Peyer's patch (tissue), 4 donors: ENCODE results near the gene OCIAD2. TPM values are rescaled to one million over a fixed set of nuclear protein-coding genes. Genes with fewer than 3 reads are reported as not detected.

ENCODE experiments used
- DNase-seq, 3 donors: peaks; one replicate each; pipeline ENCODE4 v3.0.0-alpha.2; 2017 to 2019
- H3K27ac ChIP-seq, 4 donors: fragments of 200-600 bp; sonication (generic); one replicate each; pipeline ENCODE4 v1.5.1; 2016 to 2019
- H3K27me3 ChIP-seq, 2 donors: fragments of 200-600 bp; sonication (generic); one replicate each; pipeline ENCODE4 v1.5.1; 2019
- H3K36me3 ChIP-seq, 3 donors: fragments of 200-600 bp; sonication (generic); one replicate each; pipeline ENCODE4 v1.5.1; 2016 to 2019
- H3K4me1 ChIP-seq, 4 donors: fragments of 200-600 bp; sonication (generic); one replicate each; pipeline ENCODE4 v1.5.1; 2016 to 2019
- H3K4me3 ChIP-seq, 4 donors: fragments of 200-600 bp; sonication (generic); 1 replicate in 3 of 4; 2 replicates in 1 of 4; pipeline ENCODE4 v1.5.1; 2016 to 2019; ENCODE audit warnings: mild to moderate bottlenecking in 1 of 4
- H3K9me3 ChIP-seq, 4 donors: fragments of 200-600 bp; sonication (generic); one replicate each; pipeline ENCODE4 v1.5.1; 2016 to 2019; ENCODE audit warnings: mild to moderate bottlenecking in 1 of 4
- POLR2A ChIP-seq, 2 donors: fragments of 450-650 bp; IDR thresholded peaks; one replicate each; pipeline ENCODE4 v1.5.1; 2017; ENCODE audit warnings: antibody characterized with exemption in 2 of 2, mild to moderate bottlenecking in 2 of 2, moderate library complexity in 2 of 2
- total RNA-seq, 4 donors: library from RNA; depleted of rRNA; stranded (reverse); fragments of >200 nt; gene quantifications; one replicate each; pipeline ENCODE4 v1.1.0, GENCODE V29; 2016
- TF ChIP-seq, protein P1 (sequence below), 6 experiments: fragments of 450-650 bp in 4 of 6; fragments of 200-600 bp in 2 of 6; sonication (generic) in 1 of 6; IDR thresholded peaks; one replicate each; pipeline ENCODE4 v1.5.1; 2017 to 2019; ENCODE audit warnings: antibody characterized with exemption in 6 of 6, mild to moderate bottlenecking in 3 of 6, moderate library complexity in 1 of 6

OCIAD2 gene
- total RNA-seq, 4 donors from 2014 or later = 53.4 to 107 (median 65.7) TPM

DNA sequence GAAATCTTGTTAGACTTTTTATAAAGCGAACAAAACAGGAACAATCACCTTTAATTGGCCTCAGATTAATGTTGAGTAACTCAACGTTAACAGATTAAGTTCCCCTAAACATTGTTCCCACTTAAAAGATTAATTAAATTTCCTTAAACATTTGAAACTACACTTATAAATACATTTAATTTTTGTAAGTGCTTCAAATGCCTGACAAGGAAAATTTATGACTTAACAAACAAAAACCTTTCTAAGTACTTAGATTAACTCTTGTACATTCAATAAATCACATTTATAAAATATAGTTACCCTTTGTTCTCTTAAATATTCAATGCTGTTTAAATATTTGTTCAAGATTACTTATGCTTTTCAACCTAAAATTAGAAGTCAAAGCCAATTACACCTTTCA is 39.4 kb upstream of the OCIAD2 start:
- no peak for DNase-seq
- H3K36me3 ChIP-seq = no peaks in the 10 kb centered on the region
- H3K27ac ChIP-seq = no peak overlapping the region
- H3K4me3 ChIP-seq = no peak overlapping the region
- H3K4me1 ChIP-seq = peaks cover 0 to 7% (median 0%) of the 10 kb centered on the region in 4 donors
- no peak for TF ChIP-seq POLR2A (IDR thresholded peaks at IDR 0.05)
- TF ChIP-seq, protein P1, sequence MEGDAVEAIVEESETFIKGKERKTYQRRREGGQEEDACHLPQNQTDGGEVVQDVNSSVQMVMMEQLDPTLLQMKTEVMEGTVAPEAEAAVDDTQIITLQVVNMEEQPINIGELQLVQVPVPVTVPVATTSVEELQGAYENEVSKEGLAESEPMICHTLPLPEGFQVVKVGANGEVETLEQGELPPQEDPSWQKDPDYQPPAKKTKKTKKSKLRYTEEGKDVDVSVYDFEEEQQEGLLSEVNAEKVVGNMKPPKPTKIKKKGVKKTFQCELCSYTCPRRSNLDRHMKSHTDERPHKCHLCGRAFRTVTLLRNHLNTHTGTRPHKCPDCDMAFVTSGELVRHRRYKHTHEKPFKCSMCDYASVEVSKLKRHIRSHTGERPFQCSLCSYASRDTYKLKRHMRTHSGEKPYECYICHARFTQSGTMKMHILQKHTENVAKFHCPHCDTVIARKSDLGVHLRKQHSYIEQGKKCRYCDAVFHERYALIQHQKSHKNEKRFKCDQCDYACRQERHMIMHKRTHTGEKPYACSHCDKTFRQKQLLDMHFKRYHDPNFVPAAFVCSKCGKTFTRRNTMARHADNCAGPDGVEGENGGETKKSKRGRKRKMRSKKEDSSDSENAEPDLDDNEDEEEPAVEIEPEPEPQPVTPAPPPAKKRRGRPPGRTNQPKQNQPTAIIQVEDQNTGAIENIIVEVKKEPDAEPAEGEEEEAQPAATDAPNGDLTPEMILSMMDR (IDR thresholded peaks at IDR 0.05) = no peak
- no peaks in the 10 kb centered on the region for H3K27me3 ChIP-seq
- no peaks in the 10 kb centered on the region for H3K9me3 ChIP-seq

DNA sequence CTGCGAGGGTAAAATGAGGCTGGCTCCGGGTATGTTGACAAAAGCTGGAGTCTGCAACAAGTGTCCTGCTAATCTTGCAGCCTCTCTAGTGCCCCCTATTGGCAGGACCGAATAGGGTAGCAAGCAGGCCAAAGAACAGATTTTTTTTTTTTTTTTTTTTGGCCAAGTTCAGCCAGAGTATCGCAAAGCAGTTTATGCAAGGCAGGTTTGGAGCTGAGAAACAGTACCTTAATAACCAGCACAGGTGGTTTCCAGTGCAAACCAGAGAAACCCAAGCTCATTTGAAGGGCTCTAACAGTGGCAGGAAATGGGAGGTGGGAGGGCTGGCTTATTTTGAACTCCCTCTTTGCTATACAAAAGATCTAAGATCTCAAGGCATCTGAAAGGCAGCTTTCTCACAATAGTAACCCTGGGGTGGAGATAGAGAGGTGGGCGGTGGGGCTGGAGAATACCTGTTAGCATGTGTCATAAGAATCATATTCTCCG is 38.2 kb upstream of the OCIAD2 start:
- peak in 1 of 3 donors; percentile 22 for DNase-seq
- Histone ChIP-seq H3K27me3 (no peaks in the 10 kb centered on the region), H3K4me3 (no peak overlapping the region), H3K36me3 (no peaks in the 10 kb centered on the region), H3K27ac (no peak overlapping the region), H3K4me1 (peaks cover 0 to 7% (median 0%) of the 10 kb centered on the region in 4 donors), H3K9me3 (no peaks in the 10 kb centered on the region)
- TF ChIP-seq, protein P1 (IDR thresholded peaks at IDR 0.05) = peak in 3 of 6 experiments; percentile 2 to 28 (median 15)
- TF ChIP-seq POLR2A (IDR thresholded peaks at IDR 0.05) = no peak

DNA sequence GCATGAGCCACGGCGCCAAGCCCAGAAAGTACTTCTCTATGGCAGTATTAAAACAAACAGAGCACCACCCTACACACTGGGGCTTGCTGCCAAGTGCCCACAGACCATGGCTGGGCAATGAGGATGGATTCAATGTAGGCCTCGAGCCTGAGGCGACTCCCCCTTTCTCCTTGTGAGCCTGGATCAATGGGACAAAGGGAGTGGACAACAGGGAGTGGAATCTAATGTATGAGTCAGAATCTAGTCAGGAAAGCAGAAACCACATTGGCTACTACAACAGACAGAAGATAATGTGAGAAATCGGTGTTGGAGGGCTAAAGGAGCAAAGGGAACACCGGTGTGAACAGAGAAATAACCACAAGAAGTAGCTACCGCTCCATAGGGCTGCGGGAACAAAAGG is 37.7 kb upstream of the OCIAD2 start:
- peak in 1 of 3 donors; percentile 59 for DNase-seq
- TF ChIP-seq, protein P1 (IDR thresholded peaks at IDR 0.05) = no peak
- TF ChIP-seq POLR2A (IDR thresholded peaks at IDR 0.05) = no peak
- Histone ChIP-seq H3K36me3 (no peaks in the 10 kb centered on the region), H3K27ac (no peak overlapping the region), H3K9me3 (no peaks in the 10 kb centered on the region), H3K4me3 (no peak overlapping the region), H3K27me3 (no peaks in the 10 kb centered on the region), H3K4me1 (peaks cover 0 to 7% (median 0%) of the 10 kb centered on the region in 4 donors)

DNA sequence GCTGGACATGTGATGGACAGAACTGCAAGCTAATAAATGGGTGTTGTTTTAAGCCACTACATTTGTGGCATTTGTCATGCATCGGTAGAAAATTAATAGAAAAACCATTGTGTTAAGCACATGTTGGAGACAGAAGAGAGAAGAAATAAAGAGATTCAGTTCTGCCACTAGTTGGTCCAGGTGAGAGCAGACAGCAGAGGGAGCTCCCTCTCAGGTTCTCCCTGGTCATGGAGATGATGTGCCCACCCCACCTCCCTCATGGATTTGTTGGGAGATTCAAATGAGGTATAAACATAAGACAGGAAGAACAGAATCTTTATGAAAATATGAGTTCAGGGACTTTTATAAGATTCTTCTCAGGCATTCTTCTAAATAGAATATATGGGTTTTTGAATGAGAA is 36.8 kb upstream of the OCIAD2 start:
- H3K36me3 ChIP-seq = no peaks in the 10 kb centered on the region
- no peak overlapping the region for H3K4me3 ChIP-seq
- no peak overlapping the region for H3K27ac ChIP-seq
- no peaks in the 10 kb centered on the region for H3K27me3 ChIP-seq
- no peaks in the 10 kb centered on the region for H3K4me1 ChIP-seq
- DNase-seq = no peak
- TF ChIP-seq, protein P1 (IDR thresholded peaks at IDR 0.05) = peak in 4 of 6 experiments; percentile 6 to 36 (median 32)
- no peak for TF ChIP-seq POLR2A (IDR thresholded peaks at IDR 0.05)
- peaks cover 0 to 3% (median 0%) of the 10 kb centered on the region in 4 donors for H3K9me3 ChIP-seq

DNA sequence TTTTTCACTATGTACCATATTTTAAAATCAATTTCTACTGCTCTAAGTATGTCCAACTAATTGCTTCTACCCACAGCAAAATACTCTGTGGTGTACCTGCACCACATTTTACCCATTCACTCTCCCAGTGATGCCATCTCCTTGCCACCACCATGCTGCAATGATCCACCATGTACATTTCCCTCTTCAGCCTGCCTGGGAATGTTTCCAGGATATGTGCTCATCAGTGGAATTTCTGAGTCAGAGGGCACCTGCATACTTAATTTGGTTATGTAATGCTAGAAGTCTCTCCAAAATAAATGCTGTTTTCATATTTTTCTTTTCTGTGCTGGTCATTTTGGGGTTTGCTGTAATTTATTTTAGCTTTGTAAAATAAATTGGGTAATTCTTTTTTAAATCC is 33.2 kb upstream of the OCIAD2 start:
- no peak for TF ChIP-seq POLR2A (IDR thresholded peaks at IDR 0.05)
- TF ChIP-seq, protein P1 (IDR thresholded peaks at IDR 0.05) = no peak
- Histone ChIP-seq H3K4me3 (no peak overlapping the region), H3K27ac (no peak overlapping the region), H3K4me1 (no peaks in the 10 kb centered on the region), H3K9me3 (peaks cover 0 to 9% (median 0%) of the 10 kb centered on the region in 4 donors), H3K27me3 (no peaks in the 10 kb centered on the region), H3K36me3 (no peaks in the 10 kb centered on the region)
- no peak for DNase-seq

DNA sequence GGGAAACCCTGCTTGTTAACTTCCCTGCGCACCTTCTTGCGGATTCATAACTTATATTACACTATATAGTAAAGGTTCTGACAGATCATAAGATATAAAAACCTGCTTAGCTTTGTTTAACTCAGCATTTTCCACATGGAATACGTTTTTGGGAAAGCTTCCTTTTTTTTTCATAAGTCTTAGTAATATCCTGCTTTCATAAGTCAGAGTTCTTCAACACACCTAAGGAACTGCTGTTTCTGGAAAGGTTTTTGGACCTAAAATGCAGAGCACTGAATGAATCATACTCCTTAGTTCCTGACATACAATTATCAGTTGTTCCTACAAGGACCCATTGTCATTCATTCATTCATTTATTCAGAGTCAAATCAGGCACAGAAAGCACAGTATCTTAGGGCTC is 32.3 kb upstream of the OCIAD2 start:
- TF ChIP-seq, protein P1 (IDR thresholded peaks at IDR 0.05) = no peak
- Histone ChIP-seq H3K36me3 (no peaks in the 10 kb centered on the region), H3K4me3 (no peak overlapping the region), H3K27ac (no peak overlapping the region), H3K9me3 (peaks cover 0 to 9% (median 0%) of the 10 kb centered on the region in 4 donors), H3K4me1 (no peaks in the 10 kb centered on the region), H3K27me3 (no peaks in the 10 kb centered on the region)
- no peak for DNase-seq
